GM23248 (cell line): ENCODE data around the gene WNT9B. TPM values are rescaled to one million over a fixed set of nuclear protein-coding genes. Genes with fewer than 3 reads are reported as not detected.

ENCODE experiments used
- DNase-seq: peaks from one replicate; pipeline ENCODE4 v3.0.0-alpha.2; 2015
- H2AFZ ChIP-seq: fragments of 200-600 bp; sonication (generic); 2 replicates; pipeline ENCODE4 v1.6.1; 2016; ENCODE audit warnings: antibody characterized with exemption
- H3F3A ChIP-seq: fragments of 200-600 bp; sonication (generic); 2 replicates; pipeline ENCODE4 v1.6.1; 2016; ENCODE audit warnings: mild to moderate bottlenecking, antibody characterized with exemption, mixed run types; ENCODE audit not compliant: insufficient read depth
- H3K27ac ChIP-seq: fragments of 200-600 bp; sonication (generic); 2 replicates; pipeline ENCODE4 v1.5.1; 2016; ENCODE audit warnings: mild to moderate bottlenecking
- H3K27me3 ChIP-seq: fragments of 200-600 bp; sonication (generic); replicated peaks from 2 replicates; pipeline ENCODE4 v1.6.1; 2016; ENCODE audit warnings: mild to moderate bottlenecking; ENCODE audit not compliant: insufficient read depth
- H3K36me3 ChIP-seq: fragments of 200-600 bp; sonication (generic); 2 replicates; pipeline ENCODE4 v1.6.1; 2016; ENCODE audit warnings: low read depth, mild to moderate bottlenecking
- H3K4me1 ChIP-seq: fragments of 200-600 bp; sonication (generic); 2 replicates; pipeline ENCODE4 v1.6.1; 2016; ENCODE audit warnings: mild to moderate bottlenecking; ENCODE audit not compliant: insufficient read depth
- H3K4me2 ChIP-seq: fragments of 200-600 bp; sonication (generic); one replicate; pipeline ENCODE4 v1.6.1; 2016; ENCODE audit warnings: mild to moderate bottlenecking; ENCODE audit not compliant: unreplicated experiment
- H3K4me3 ChIP-seq: fragments of 200-600 bp; sonication (generic); 2 replicates; pipeline ENCODE4 v1.5.1; 2016; ENCODE audit warnings: mild to moderate bottlenecking
- H3K79me2 ChIP-seq: fragments of 200-600 bp; sonication (generic); 2 replicates; pipeline ENCODE4 v1.6.1; 2016; ENCODE audit warnings: mild to moderate bottlenecking; ENCODE audit not compliant: insufficient read depth
- H3K9ac ChIP-seq: fragments of 200-600 bp; sonication (generic); 2 replicates; pipeline ENCODE4 v1.6.1; 2016; ENCODE audit warnings: mild to moderate bottlenecking
- H3K9me2 ChIP-seq: fragments of 200-600 bp; sonication (generic); 2 replicates; pipeline ENCODE4 v1.6.1; 2016; ENCODE audit warnings: mixed run types, mild to moderate bottlenecking, moderate library complexity; ENCODE audit not compliant: insufficient read depth
- H3K9me3 ChIP-seq: fragments of 200-600 bp; sonication (generic); one replicate; pipeline ENCODE4 v1.6.1; 2017; ENCODE audit warnings: low read depth
- H4K20me1 ChIP-seq: fragments of 200-600 bp; sonication (generic); 2 replicates; pipeline ENCODE4 v1.6.0; 2016; ENCODE audit not compliant: insufficient read depth
- EZH2 ChIP-seq: fragments of 200-600 bp; sonication (generic); IDR thresholded peaks from 2 replicates; pipeline ENCODE4 v1.6.1; 2018; ENCODE audit warnings: antibody characterized with exemption, mild to moderate bottlenecking; ENCODE audit not compliant: insufficient read depth, poor library complexity, severe bottlenecking
- EZH2phosphoT487 ChIP-seq: fragments of 200-600 bp; sonication (generic); IDR thresholded peaks from 2 replicates; pipeline ENCODE4 v1.6.1; 2018; ENCODE audit warnings: antibody characterized with exemption, moderate library complexity, mild to moderate bottlenecking, low read depth; ENCODE audit not compliant: insufficient read depth
- WGBS, 2 experiments: methylation state at CpG; one replicate each; pipeline ENCODE4 v1.1.6; 2015 to 2017; ENCODE audit warnings: low lambda C conversion rate in 2 of 2, low coverage in 1 of 2; ENCODE audit errors: missing lambda C conversion rate in 2 of 2; 5-methylcytosine and 5-hydroxymethylcytosine counted together
- in situ Hi-C: fragments of 300-500 bp; cut with MboI; formaldehyde crosslinking; loops from 2 replicates; pipeline ENCODE4 v1.15.0; 2020
- polyA plus RNA-seq: library from polyadenylated mRNA; unstranded; fragments of >200 nt; fragmentation: Nextera tagmentation; extraction: Ambion mirVana; gene quantifications from 2 replicates; pipeline ENCODE4 v1.2.1, GENCODE V29; 2016
- total RNA-seq: library from RNA; depleted of rRNA; stranded (reverse); fragments of >200 nt; shearing (Covaris generic); gene quantifications from 2 replicates; pipeline ENCODE4 v1.2.3, GENCODE V29; 2014

The WNT9B gene
- total and polyA plus RNA-seq, 2 experiments from 2014 or later = not detected

- H3K9me3 ChIP-seq = no peaks in the 10 kb centered on the region
- H3K79me2 ChIP-seq = no peaks in the 10 kb centered on the region
- no peaks in the 10 kb centered on the region for H4K20me1 ChIP-seq
- in situ Hi-C loops = no loop called here
- H3K36me3 ChIP-seq = no peaks in the 10 kb centered on the region
- DNase-seq = no peak
- no peaks in the 10 kb centered on the region for H3F3A ChIP-seq
- H3K4me1 ChIP-seq = no peaks in the 10 kb centered on the region
- H3K9me2 ChIP-seq = no peaks in the 10 kb centered on the region
- H3K4me3 ChIP-seq = no peak overlapping the region
- no peak overlapping the region for H3K4me2 ChIP-seq
- no peak overlapping the region for H3K9ac ChIP-seq
- H3K27me3 ChIP-seq = peaks cover 76% of the 10 kb centered on the region
- no peak overlapping the region for H2AFZ ChIP-seq
- no peak overlapping the region for H3K27ac ChIP-seq
- no peak for TF ChIP-seq EZH2
- no peak for TF ChIP-seq EZH2phosphoT487
- 72 to 73% methylated on average over 4 of the region's 4 CpGs for WGBS, 2 experiments
Measured at GRCh38 chr17:46889519-46889918, 38.1 kb downstream of the WNT9B start.

- Histone ChIP-seq H3K4me3 (no peak overlapping the region), H3K9ac (no peak overlapping the region), H3K79me2 (no peaks in the 10 kb centered on the region), H4K20me1 (no peaks in the 10 kb centered on the region), H3K9me3 (no peaks in the 10 kb centered on the region), H3K27ac (no peak overlapping the region), H3K4me1 (no peaks in the 10 kb centered on the region), H3K9me2 (no peaks in the 10 kb centered on the region), H3K27me3 (peaks cover 76% of the 10 kb centered on the region), H2AFZ (no peak overlapping the region), H3F3A (no peaks in the 10 kb centered on the region), H3K4me2 (no peak overlapping the region), H3K36me3 (no peaks in the 10 kb centered on the region)
- no peak for DNase-seq
- no peak for TF ChIP-seq EZH2
- TF ChIP-seq EZH2phosphoT487 = no peak
- WGBS, 2 experiments = 24 to 25% methylated on average over 13 of the region's 13 CpGs
- in situ Hi-C loops = no loop called here
Measured at GRCh38 chr17:46889992-46890564, 38.7 kb downstream of the WNT9B start.

- H4K20me1 ChIP-seq = no peaks in the 10 kb centered on the region
- no peaks in the 10 kb centered on the region for H3K36me3 ChIP-seq
- no peak overlapping the region for H3K4me3 ChIP-seq
- no peak for DNase-seq
- in situ Hi-C loops = no loop called here
- peaks cover 74% of the 10 kb centered on the region for H3K27me3 ChIP-seq
- H2AFZ ChIP-seq = no peak overlapping the region
- 43 to 44% methylated on average over 6 of the region's 6 CpGs for WGBS, 2 experiments
- H3K9ac ChIP-seq = no peak overlapping the region
- H3K4me1 ChIP-seq = no peaks in the 10 kb centered on the region
- no peak for TF ChIP-seq EZH2phosphoT487
- no peak for TF ChIP-seq EZH2
- H3F3A ChIP-seq = no peaks in the 10 kb centered on the region
- H3K4me2 ChIP-seq = no peak overlapping the region
- H3K79me2 ChIP-seq = no peaks in the 10 kb centered on the region
- no peaks in the 10 kb centered on the region for H3K9me2 ChIP-seq
- H3K27ac ChIP-seq = no peak overlapping the region
- no peaks in the 10 kb centered on the region for H3K9me3 ChIP-seq
Measured at GRCh38 chr17:46890638-46891037, 39.3 kb downstream of the WNT9B start.

- TF ChIP-seq EZH2phosphoT487 (no peak), EZH2 (no peak)
- H3K79me2 ChIP-seq = no peaks in the 10 kb centered on the region
- no peak overlapping the region for H3K4me2 ChIP-seq
- no peak overlapping the region for H2AFZ ChIP-seq
- DNase-seq = no peak
- no peak overlapping the region for H3K27ac ChIP-seq
- no peak overlapping the region for H3K9ac ChIP-seq
- no peaks in the 10 kb centered on the region for H3K9me3 ChIP-seq
- peaks cover 58% of the 10 kb centered on the region for H3K27me3 ChIP-seq
- H4K20me1 ChIP-seq = no peaks in the 10 kb centered on the region
- H3K9me2 ChIP-seq = no peaks in the 10 kb centered on the region
- H3K36me3 ChIP-seq = no peaks in the 10 kb centered on the region
- H3K4me3 ChIP-seq = no peak overlapping the region
- 37 to 42% methylated on average over 4 of the region's 4 CpGs for WGBS, 2 experiments
- H3F3A ChIP-seq = no peaks in the 10 kb centered on the region
- in situ Hi-C loops = no loop called here
- H3K4me1 ChIP-seq = no peaks in the 10 kb centered on the region
Measured at GRCh38 chr17:46892192-46892703, 40.9 kb downstream of the WNT9B start.

GRCh38 chr17:46894024-46894423 is 42.6 kb downstream of the WNT9B start:
- Histone ChIP-seq H3K79me2 (no peaks in the 10 kb centered on the region), H2AFZ (no peak overlapping the region), H3K9me2 (no peaks in the 10 kb centered on the region), H3K27me3 (peaks cover 55% of the 10 kb centered on the region), H3K4me3 (no peak overlapping the region), H3K36me3 (no peaks in the 10 kb centered on the region), H3K9me3 (no peaks in the 10 kb centered on the region), H3K4me2 (no peak overlapping the region), H4K20me1 (no peaks in the 10 kb centered on the region), H3K4me1 (no peaks in the 10 kb centered on the region), H3K27ac (no peak overlapping the region), H3F3A (no peaks in the 10 kb centered on the region), H3K9ac (no peak overlapping the region)
- TF ChIP-seq EZH2phosphoT487 (no peak), EZH2 (no peak)
- WGBS, 2 experiments = 56 to 59% methylated on average over 8 to 9 of the region's 9 CpGs
- in situ Hi-C loops = no loop called here
- no peak for DNase-seq
